SH-SY5Y (cell line): Measurements from ENCODE around the gene CIZ1.

Experiments used
- GATA2 ChIP-seq: IDR thresholded peaks from 2 replicates; pipeline ENCODE4 v1.6.1; 2011; ENCODE audit warnings: mild to moderate bottlenecking, low read depth, low read length
- GATA3 ChIP-seq: IDR thresholded peaks from 2 replicates; pipeline ENCODE4 v1.6.1; 2011; ENCODE audit warnings: low read depth, mild to moderate bottlenecking, low read length, moderate library complexity

The CIZ1 gene

DNA sequence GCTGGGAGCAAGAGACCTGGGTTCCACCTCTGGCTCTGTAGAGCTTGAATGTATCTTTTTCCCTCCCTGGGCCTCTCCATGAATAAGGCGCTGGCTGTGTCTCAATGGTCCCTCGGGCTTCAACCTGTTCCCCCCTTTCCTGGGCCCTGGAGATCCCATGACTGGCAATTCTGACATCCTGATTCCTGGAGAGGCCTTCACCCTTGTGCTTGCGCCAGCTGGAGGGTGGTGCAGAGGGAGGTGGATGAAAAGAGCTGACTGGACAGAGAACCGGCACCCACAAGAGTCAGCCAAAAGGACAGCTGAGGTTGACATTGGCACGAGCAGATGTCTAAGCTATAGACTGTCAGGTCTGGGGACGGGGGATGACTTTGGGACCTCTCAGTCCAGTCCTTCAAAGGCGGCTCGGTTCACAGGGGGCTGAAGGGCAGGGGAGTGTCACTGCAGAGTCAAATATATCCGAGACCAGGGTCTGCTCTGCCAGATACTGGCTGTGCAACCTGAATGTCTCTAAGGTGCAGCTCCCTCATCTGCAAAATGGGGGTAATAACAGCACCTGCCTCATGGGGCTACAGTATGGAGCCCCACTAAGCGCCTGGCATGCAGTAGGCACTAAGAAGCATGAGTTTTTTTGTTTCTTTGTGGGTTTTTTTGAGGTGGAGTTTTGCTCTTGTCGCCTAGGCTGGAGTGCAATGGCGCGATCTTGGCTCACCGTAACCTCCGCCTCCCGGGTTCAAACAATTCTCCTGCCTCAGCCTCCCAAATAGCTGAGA lies 25.6 kb upstream of the CIZ1 start:
- TF ChIP-seq GATA2 (no peak), GATA3 (no peak)

DNA sequence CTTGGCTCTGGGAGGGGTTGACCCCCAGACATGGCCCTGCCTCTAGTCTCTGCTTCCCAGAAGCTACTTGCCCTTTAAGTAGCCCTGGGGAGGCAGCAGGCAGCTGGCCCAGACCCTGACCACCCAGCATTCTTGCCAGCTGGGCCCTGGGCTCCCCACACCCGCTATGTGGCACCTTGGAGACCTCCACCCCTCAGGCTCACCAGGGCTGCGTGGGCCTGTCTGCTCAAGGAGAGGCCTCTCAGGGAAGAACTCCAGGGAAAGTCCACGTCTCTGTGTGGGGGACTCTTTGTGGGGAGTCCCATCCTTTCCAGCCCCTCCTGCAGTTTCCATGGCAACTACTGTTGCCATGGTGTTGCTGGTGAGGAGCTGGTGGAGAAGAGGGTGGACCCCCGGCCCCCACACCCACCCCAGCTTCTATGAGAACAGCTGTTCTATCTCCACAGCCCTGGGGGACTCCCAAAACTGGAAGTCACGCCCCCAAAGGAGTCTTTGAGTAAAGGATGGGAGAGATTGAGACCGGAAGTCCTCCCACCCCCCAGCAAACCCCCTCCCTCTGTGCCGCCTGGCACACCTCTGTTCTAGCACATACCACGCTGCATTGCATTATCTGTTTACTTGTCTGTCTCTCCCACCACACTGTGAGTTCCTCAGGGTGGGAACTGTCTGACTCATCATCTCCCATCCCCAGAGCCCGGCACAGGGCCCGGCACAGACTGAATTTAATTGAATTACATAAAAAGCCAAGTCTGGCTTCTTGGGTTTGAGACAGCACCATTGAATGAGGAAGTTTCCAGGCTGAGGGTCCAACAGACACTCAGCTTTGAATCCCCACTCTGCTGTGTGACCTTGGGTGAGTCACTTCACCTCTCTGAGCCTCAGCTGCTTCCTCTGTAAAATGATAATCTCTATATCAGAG lies 24.4 kb upstream of the CIZ1 start:
- TF ChIP-seq GATA2 (no peak), GATA3 (no peak)

DNA sequence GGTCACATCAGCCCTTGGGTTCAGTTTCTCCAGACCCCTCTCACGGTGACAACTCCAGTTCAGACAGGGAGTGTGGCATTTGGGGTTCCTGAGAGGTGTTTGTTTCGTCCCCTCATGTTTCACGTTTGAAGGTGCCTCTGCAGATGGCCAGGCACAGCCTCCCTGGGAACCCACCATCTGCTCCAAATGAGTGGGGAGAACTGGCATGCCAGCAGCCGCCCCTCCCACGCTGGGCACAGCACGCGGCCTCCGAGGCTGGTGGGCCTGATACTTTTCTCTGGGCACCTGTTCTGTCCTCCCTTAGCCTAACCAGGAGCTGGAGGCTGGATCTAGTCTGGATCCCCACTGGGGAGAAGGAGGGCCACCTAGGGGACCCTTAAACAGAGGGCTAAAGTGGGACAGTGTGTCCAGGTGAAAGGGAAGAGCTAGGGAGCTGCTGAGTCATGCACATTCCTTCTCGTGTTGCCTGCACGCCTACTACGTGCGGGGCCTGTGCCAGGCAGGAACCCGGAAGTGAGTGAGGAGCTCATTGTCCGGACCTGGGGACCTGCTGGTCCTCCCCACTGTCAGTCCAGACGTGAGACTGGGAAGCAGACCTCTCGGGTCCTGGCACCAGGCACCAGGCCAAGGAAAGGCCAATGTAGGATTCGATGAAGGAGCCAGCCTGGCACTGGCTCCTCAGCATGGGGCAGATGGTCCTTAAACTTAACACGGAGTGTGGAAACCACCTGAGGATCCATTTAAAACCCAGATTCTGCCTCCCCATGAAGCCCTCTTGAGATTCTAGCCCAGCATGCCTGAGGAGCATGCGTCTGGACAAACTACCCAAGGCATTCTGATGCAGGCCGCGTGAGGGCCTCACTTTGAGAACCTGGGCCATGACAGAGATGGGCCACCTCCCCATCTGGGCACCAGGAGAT lies 23.5 kb upstream of the CIZ1 start:
- TF ChIP-seq GATA2 (no peak), GATA3 (no peak)

DNA sequence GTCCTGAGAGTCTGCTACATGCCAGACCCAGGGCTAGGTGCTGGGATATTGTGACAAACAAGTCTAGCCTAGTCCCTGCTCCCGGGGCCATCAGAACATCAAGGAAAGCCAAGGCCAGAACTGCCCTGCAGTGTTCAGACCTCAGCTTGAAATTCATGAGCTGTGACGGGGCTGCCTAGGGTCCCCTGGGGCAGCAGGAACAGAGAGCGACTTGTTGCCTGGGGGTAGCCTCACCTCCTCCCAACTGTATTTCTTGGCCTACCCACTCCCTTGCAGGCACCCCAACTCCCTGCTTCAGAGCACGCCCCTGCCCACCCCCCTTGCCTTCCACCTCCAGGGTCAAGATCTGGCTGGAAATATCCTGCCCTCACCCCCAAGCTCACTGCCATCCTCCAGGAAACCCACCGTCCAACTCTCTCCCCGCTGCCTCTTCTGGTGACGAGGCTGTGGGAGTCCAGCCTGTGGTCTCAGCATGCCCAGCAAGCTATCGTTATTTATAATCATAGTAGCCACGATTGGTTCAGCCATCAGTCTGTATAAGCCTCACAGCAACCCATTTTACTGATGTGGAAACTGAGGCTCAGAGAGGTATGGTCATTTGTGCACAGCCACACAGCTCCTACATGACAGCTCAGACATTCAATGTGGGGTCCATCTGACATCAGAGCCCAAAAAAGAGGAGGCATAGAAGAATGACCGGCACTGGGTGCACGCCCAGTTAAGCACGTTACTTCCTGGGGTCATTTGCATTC lies 22.6 kb upstream of the CIZ1 start:
- TF ChIP-seq GATA3, result no peak
- no peak for TF ChIP-seq GATA2

DNA sequence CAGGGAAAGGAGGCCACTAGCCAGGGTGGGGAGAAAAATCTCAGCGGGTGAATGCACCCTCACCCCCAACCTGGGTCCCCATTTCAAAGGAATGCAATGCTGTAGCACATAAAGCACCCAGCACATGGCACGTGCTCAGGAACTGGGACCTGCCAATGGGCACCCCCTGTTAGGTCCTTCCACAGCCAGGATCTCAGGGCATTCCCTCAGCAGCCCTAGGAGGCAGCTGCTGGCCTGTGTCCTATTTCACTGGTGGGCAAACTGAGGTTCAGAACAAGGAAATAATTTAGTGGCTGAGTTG lies 20.6 kb upstream of the CIZ1 start:
- TF ChIP-seq GATA3, result no peak
- no peak for TF ChIP-seq GATA2

DNA sequence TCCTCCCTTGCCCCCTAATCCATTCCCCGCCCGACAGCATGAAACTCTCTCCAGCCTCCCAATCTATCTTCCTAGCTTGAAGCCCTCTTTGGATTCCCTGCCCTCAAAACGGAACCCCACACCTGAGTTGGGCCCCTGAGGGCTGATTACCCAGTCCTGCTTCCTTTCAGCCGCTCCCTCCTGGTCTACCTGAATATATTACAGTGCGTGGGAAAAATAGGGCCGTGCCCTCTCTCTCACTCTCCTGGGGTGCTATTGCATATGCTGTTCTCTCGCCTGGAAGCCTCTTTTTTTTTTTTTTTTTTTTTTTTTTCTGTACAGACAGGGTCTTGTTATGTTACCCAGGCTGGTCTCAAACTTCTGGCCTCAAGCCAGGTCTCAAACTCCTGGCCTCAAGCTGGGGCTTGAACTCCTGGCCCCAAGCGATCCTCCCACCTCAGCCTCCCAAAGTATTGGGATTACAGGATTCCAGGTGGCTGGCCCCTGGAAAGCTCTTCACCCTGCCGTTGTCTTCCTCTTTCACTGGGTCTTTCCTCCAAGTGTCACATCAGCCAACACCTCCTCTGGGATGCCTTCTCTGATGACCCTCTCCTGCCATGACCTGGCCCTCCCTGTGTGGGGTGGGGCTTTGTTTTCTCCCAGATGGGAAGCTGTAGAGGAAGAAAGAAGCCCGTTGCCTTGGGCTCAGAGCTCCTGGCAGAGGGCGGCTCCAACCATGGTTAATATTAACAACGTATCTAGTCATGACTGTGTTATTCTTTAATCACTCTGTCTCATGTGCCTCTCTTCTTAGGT lies 20.0 kb upstream of the CIZ1 start:
- TF ChIP-seq GATA3 (no peak), GATA2 (no peak)

DNA sequence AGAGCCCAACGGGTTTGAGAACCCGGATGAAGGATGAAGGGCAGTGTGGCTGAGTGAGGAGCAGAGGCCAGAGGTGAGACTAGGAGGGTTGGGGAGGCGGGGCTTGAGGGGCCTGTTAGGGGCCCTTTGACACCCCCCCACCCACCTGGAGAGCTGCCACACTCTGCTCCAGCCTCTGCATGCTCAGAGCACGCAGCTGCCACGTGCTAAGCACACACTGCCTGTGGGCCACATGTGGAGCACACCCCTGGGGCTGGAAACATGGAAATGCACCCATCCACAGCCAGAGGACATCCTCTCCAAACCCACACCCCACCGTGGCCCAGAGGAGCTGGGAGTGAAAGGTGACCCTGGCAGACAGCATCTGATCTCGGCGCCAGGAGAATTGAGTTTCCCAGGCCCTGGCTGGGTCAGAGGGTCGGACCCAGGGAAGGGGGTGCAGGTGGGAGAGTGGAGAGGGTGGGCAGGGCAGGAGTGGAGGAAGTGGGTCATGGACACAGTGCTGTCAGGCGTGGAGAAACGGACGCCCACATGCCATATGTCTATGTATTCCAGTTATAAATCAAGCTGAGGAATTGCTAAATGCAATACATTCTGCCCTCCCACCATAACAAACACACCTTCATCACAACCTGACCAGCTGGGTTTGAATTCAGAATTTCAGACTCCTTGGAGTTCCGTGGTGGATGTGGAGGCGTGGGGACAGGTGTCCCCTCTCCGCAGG lies 17.7 kb upstream of the CIZ1 start:
- no peak for TF ChIP-seq GATA2
- no peak for TF ChIP-seq GATA3

DNA sequence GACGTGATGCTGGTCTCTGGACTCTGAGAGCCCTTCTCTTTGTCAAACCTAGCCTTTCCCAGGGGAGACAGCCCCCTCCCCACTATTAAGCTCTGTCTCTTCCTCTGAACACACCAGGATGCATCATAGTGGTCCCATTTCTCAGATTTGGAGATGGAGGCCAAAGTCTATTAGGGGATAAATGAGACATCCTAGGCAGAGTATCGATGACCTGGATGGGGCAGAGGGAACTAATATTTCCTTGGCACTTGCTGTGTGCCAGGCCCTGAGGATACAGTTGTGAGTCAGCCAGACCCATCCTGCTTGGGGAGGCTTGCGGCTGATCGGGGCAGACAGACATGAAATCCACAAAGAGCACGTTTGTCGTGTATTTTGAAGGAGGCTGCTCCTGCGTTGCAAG lies 17.0 kb upstream of the CIZ1 start:
- no peak for TF ChIP-seq GATA3
- no peak for TF ChIP-seq GATA2

DNA sequence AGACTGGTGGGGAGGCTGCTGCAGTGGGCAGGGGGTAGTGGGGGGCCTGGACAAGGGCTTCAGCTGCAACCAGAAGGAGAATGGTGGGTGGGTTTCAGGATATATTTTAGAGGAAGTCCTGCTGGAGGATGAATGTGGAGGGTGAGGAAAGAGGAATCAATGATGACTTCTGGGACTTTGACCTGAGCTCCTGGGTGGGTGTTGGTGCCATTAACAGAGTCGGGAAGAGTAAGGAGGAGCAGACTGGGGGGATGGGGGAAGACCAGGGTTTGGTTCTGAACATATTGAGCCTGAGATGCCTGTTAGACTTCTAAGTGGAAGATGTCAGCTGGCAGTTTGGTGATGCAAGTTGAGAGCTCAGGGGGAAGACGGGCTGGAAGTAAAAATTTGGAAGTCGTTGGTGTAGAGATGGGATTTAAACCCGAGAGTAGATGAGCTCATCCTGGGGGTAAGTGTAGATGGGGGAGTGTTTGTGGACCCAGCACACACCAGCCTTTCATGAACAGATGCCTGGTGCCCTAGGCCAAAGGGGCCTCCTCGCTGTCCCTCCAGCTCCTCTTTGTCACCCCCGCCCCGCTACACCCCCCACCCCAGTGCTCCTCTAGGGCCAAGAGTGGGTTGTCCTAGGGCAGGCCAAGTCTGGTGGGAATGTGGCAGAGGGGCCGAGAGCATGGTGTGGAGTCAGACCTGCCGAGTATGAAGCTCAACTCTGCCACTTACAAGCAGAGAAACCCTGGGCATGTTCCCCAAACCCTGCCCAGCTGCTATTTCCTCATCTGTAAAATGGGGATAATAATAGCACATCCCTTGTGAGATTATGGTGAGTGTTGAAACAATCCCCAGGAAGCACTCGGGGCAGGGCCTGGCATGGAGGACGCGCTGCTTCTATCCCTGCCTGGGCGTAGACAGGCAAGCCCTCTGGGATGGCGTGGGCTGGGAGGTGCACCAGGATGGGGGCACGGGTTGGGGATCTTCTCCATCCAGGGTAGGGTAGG lies 15.8 kb upstream of the CIZ1 start:
- TF ChIP-seq GATA3 (no peak), GATA2 (no peak)

DNA sequence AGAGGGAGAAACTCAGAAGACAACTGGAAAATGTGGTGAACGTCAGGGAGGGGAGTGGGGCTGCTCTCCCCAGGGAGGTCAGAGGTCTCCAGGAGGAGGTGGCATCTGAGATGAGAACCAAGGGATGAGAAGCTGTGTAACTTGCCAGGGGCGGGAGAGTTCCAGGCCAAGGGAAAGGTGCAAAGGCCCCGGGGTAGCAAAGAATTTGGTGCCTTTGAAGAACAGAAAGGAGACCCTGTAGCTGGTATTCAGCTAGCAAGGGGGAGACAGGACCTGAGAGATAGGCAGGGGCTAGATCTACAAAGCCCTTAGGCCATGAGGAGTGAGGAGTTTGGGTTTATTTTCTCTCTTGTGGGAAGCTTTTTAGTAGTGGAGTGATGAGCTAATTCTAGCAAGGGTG lies 15.1 kb upstream of the CIZ1 start:
- TF ChIP-seq GATA3 (no peak), GATA2 (no peak)

DNA sequence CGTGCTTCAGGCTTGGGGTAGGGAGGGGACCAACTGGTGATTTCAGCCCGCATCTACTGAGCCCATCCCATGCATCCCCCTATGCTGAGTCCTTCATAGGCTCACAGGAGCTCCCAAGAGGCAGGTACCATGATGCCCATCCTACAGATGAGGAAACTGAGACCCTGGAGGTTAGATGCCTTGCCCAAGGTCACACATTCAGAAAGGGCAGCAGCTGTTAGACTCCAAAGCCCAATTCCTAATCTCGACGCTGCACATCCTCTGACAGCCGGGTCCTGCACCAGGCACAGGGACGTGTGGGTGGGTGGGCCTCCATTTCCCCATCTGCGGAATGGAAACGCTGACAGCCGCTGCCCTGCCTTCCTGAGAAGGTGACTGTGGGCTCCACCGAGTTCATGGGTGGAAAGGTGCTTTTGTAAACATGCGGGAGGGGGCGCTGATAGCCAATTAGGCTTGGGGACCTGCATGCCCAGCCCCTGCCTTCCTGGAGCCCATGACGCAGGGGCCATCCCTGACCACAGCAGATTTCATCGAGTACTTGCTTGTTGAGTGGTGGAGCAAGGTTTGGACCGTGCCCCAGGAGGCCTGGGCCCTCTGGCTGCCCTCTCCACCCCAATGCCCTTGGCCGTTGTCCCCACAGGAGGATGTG lies 14.0 kb upstream of the CIZ1 start:
- TF ChIP-seq GATA2 (no peak), GATA3 (no peak)
